Psoas muscle (tissue), 8 donors: Measurements from ENCODE around the gene ACTL6B. TPM values are rescaled to one million over a fixed set of nuclear protein-coding genes. Genes with fewer than 3 reads are reported as not detected.

Source experiments
- ATAC-seq, 4 donors: fragments of 200-7000 bp; cut with Tn5 transposase; one replicate each; pipeline ENCODE4 v1.9.1; 2020; ENCODE audit warnings: moderate library complexity in 3 of 4, mild to moderate bottlenecking in 2 of 4
- DNase-seq, 2 donors: peaks; one replicate each; pipeline ENCODE4 v3.0.0-alpha.2; 2020
- H3K27ac ChIP-seq: fragments of 200-600 bp; one replicate; pipeline ENCODE4 v1.8.0; 2022
- H3K27me3 ChIP-seq, 3 donors: fragments of 200-600 bp in 1 of 3; one replicate each; pipeline versions ENCODE4 v1.6.1 to v1.8.0; 2013 to 2022; ENCODE audit warnings: low read length in 2 of 3, mild to moderate bottlenecking in 2 of 3, moderate library complexity in 1 of 3; ENCODE audit not compliant: insufficient read depth in 3 of 3
- H3K36me3 ChIP-seq, 2 donors: fragments of 200-600 bp in 1 of 2; one replicate each; pipeline versions ENCODE4 v1.6.1 to v1.8.0; 2013 to 2022; ENCODE audit warnings: low read depth in 1 of 2, mild to moderate bottlenecking in 1 of 2, moderate library complexity in 1 of 2; ENCODE audit not compliant: insufficient read depth in 1 of 2
- H3K4me1 ChIP-seq: fragments of 200-600 bp; one replicate; pipeline ENCODE4 v1.8.0; 2022
- H3K4me3 ChIP-seq: fragments of 200-600 bp; one replicate; pipeline ENCODE4 v1.8.0; 2022; ENCODE audit warnings: mild to moderate bottlenecking
- H3K9me3 ChIP-seq: fragments of 200-600 bp; one replicate; pipeline ENCODE4 v1.8.0; 2022
- CTCF ChIP-seq: fragments of 200-600 bp; IDR thresholded peaks from one replicate; pipeline ENCODE4 v1.8.0; 2022; ENCODE audit warnings: antibody characterized with exemption
- WGBS, 3 donors: extraction: QIAGEN DNeasy Blood & Tissue Kit; methylation state at CpG; one replicate each; pipeline versions ENCODE4 v1.1.6 to v1.1.7; 2013; 5-methylcytosine and 5-hydroxymethylcytosine counted together
- intact Hi-C, 2 donors: fragments of 100-400 bp; cut with DNase I; formaldehyde crosslinking; loops; one replicate each; pipeline versions ENCODE4 v1.11.0 to v1.14.2; 2022
- polyA plus RNA-seq, 3 donors: library from polyadenylated mRNA; stranded (reverse); fragments of 200-250 nt; gene quantifications; one replicate each; pipeline ENCODE4 v1.2.3, GENCODE V29; 2013
- total RNA-seq, 4 donors: library from RNA; stranded (reverse); fragmentation: NEBNext Ultra II Directional in 2 of 4; extraction: Animal tissue kit (Norgen Biotek cat#: 25700) in 2 of 4; gene quantifications; one replicate each; pipeline versions ENCODE4 v1.2.1 to v1.2.4, GENCODE V29; 2021 to 2023
- donor health status: healthy with polysubstance abuse.
- donor health status: DM: no; HTN: no; CAD: no; lungs with moderate emphysema.
- donor health status: Bipolar disorder and iron deficiency.
- donor health status: healthy.
- donor health status: DM: yes; HTN: yes; CAD: no.
- donor health status: DM: no; HTN: no; CAD: no.
- donor health status: DM: no; HTN: no; CAD: no.
- donor health status: DM: yes; HTN: yes; CAD: no.

The ACTL6B gene
- total and polyA plus RNA-seq, 7 donors, result 0.03 TPM; not detected in 6

DNA sequence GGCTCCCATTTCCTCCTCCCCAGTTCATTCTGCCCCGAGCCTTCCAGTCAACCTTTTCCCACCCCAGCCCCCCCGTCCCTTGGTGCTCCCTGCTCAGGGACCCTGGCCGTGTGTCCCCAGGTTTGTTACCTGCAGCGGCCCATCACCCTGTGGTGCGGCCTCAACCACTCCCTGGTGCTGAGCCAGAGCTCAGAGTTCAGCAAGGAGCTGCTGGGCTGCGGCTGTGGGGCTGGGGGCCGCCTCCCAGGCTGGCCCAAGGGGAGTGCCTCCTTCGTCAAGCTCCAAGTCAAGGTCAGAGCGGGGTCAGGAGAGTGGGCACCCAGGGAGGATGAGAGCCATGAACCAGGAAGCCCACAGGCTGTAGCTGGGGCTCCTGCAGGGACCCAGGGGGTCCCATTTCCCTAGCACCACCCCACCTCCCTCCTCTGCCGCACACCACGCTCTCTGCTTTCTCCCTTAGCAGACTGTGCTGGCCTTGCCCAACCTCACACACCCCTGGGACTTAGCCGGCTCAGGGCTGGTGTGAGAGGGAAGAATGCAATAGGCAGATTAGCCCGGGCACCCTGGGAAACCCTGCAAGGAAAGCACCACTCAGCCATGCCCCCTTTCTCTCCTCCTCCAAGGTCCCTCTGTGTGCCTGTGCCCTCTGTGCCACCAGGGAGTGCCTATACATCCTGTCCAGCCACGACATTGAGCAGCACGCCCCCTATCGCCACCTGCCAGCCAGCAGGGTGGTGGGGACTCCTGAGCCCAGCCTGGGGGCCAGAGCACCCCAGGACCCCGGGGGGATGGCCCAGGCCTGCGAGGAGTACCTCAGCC lies 56.1 kb downstream of the ACTL6B start:
- Histone ChIP-seq H3K4me3 (no peak overlapping the region), H3K27ac (no peak overlapping the region), H3K4me1 (peaks cover 3% of the 10 kb centered on the region), H3K9me3 (no peaks in the 10 kb centered on the region), H3K36me3 (no peaks in the 10 kb centered on the region), H3K27me3 (peaks cover 0 to 8% (median 4%) of the 10 kb centered on the region in 3 donors)
- intact Hi-C loops, result no loop called here
- DNase-seq, result peak in 1 of 2 donors; percentile 75
- ATAC-seq, result no peak
- 64 to 78% (median 68%) methylated on average over 16 to 18 of the region's 18 CpGs for WGBS, 3 donors
- TF ChIP-seq CTCF, result no peak

DNA sequence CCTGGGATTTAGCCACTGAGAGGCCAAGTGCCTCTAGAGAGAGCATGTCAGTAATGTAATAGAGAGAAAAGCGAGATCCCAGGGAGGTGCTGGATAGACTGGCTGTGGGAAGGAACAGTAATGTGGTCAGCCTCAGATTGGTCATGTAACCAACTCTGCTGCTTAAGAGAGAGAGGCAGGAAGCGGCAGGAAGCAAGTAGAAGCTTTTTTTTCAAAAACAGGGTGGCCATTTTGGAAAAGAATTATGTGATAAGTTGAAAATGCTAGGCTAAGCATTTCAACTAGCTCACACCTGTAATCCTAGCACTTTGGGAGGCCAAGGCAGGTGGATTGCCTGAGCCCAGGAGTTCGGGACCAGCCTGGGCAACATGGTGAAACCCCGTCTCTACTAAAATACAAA lies 57.8 kb downstream of the ACTL6B start:
- Histone ChIP-seq H3K36me3 (no peaks in the 10 kb centered on the region), H3K4me1 (no peaks in the 10 kb centered on the region), H3K27me3 (peaks cover 0 to 8% (median 4%) of the 10 kb centered on the region in 3 donors), H3K9me3 (no peaks in the 10 kb centered on the region), H3K4me3 (no peak overlapping the region), H3K27ac (no peak overlapping the region)
- no peak for TF ChIP-seq CTCF
- 84 to 88% (median 86%) methylated on average over 4 of the region's 4 CpGs for WGBS, 3 donors
- no peak for DNase-seq
- intact Hi-C loops, result no loop called here
- ATAC-seq, result no peak

- H3K27me3 ChIP-seq, result peaks cover 0 to 1% (median 0%) of the 10 kb centered on the region in 3 donors
- no peak overlapping the region for H3K4me3 ChIP-seq
- H3K27ac ChIP-seq, result no peak overlapping the region
- ATAC-seq, result no peak
- intact Hi-C loops, result no loop called here
- no peaks in the 10 kb centered on the region for H3K36me3 ChIP-seq
- no peak for TF ChIP-seq CTCF
- H3K4me1 ChIP-seq, result no peaks in the 10 kb centered on the region
- H3K9me3 ChIP-seq, result no peaks in the 10 kb centered on the region
- 93 to 98% (median 95%) methylated on average over 7 of the region's 7 CpGs for WGBS, 3 donors
- DNase-seq, result no peak
These were observed 61.1 kb downstream of the ACTL6B start for GRCh38 chr7:100595188-100595587.

Other genes with a start within 250 kb of the ACTL6B start
- 1 to 10 TPM; 3.5 to 5.6 (median 3.7) TPM for gene ZCWPW1, start 227.7 kb downstream of the ACTL6B start, total RNA-seq
- gene ZCWPW1, start 227.7 kb downstream of the ACTL6B start, polyA plus RNA-seq, result 10 to 100 TPM in 1 of 3 donors, 1 to 10 TPM in 2; 5.5 to 13.2 (median 5.9) TPM
- gene MEPCE, start 226.6 kb downstream of the ACTL6B start, total RNA-seq, result 10 to 100 TPM; 27.2 to 41.5 (median 36.9) TPM
- gene MEPCE, start 226.6 kb downstream of the ACTL6B start, polyA plus RNA-seq, result 10 to 100 TPM; 28.7 to 40.5 (median 29.5) TPM
- gene PPP1R35, start 220.0 kb downstream of the ACTL6B start, total RNA-seq, result 10 to 100 TPM in 3 of 4 donors, 1 to 10 TPM in 1; 8.0 to 17.9 (median 13.0) TPM
- 10 to 100 TPM in 2 of 3 donors, 1 to 10 TPM in 1; 9.8 to 22.4 (median 12.8) TPM for gene PPP1R35, start 220.0 kb downstream of the ACTL6B start, polyA plus RNA-seq
- gene SPACDR, start 192.2 kb downstream of the ACTL6B start, total RNA-seq, result not detected
- gene SPACDR, start 192.2 kb downstream of the ACTL6B start, polyA plus RNA-seq, result under 1 TPM in 2 of 3 donors, not detected in 1; 0.17 to 0.25 TPM
- 10 to 100 TPM; 15.7 to 23.6 (median 17.6) TPM for gene TSC22D4, start 177.2 kb downstream of the ACTL6B start, total RNA-seq
- 10 to 100 TPM; 16.4 to 24.8 (median 16.7) TPM for gene TSC22D4, start 177.2 kb downstream of the ACTL6B start, polyA plus RNA-seq
- under 1 TPM; 0.08 to 0.32 (median 0.12) TPM for gene NYAP1, start 172.5 kb downstream of the ACTL6B start, total RNA-seq
- under 1 TPM; 0.12 to 0.23 (median 0.21) TPM for gene NYAP1, start 172.5 kb downstream of the ACTL6B start, polyA plus RNA-seq
- gene AGFG2, start 117.2 kb downstream of the ACTL6B start, total RNA-seq, result 10 to 100 TPM in 1 of 4 donors, 1 to 10 TPM in 3; 5.3 to 14.7 (median 8.0) TPM
- 10 to 100 TPM in 1 of 3 donors, 1 to 10 TPM in 2; 4.8 to 12.6 (median 8.9) TPM for gene AGFG2, start 117.2 kb downstream of the ACTL6B start, polyA plus RNA-seq
- gene SAP25, start 82.5 kb downstream of the ACTL6B start, total RNA-seq, result 1 to 10 TPM in 1 of 4 donors, under 1 TPM in 2, not detected in 1; 0.59 to 1.9 (median 0.59) TPM
- under 1 TPM in 2 of 3 donors, not detected in 1; 0.21 to 0.40 TPM for gene SAP25, start 82.5 kb downstream of the ACTL6B start, polyA plus RNA-seq
- 10 to 100 TPM; 32.5 to 41.5 (median 34.1) TPM for gene LRCH4, start 70.3 kb downstream of the ACTL6B start, total RNA-seq
- gene LRCH4, start 70.3 kb downstream of the ACTL6B start, polyA plus RNA-seq, result 10 to 100 TPM; 16.7 to 35.2 (median 28.5) TPM
- gene FBXO24, start 70.1 kb downstream of the ACTL6B start, total RNA-seq, result 1 to 10 TPM in 1 of 4 donors, under 1 TPM in 3; 0.13 to 1.1 (median 0.31) TPM
- under 1 TPM; 0.18 to 0.55 (median 0.23) TPM for gene FBXO24, start 70.1 kb downstream of the ACTL6B start, polyA plus RNA-seq
- gene PCOLCE, start 54.1 kb downstream of the ACTL6B start, total RNA-seq, result 10 to 100 TPM in 2 of 4 donors, 1 to 10 TPM in 2; 6.2 to 16.9 (median 9.7) TPM
- gene PCOLCE, start 54.1 kb downstream of the ACTL6B start, polyA plus RNA-seq, result 10 to 100 TPM in 1 of 3 donors, 1 to 10 TPM in 2; 4.2 to 11.5 (median 7.7) TPM
- gene MOSPD3, start 43.9 kb downstream of the ACTL6B start, total RNA-seq, result 1 to 10 TPM; 6.2 to 7.0 (median 6.4) TPM
- gene MOSPD3, start 43.9 kb downstream of the ACTL6B start, polyA plus RNA-seq, result 10 to 100 TPM in 1 of 3 donors, 1 to 10 TPM in 2; 7.7 to 11.3 (median 7.9) TPM
- gene TFR2, start 14.9 kb downstream of the ACTL6B start, total RNA-seq, result not detected
- gene TFR2, start 14.9 kb downstream of the ACTL6B start, polyA plus RNA-seq, result under 1 TPM in 2 of 3 donors, not detected in 1; 0.04 to 0.36 TPM
- 100 to 1,000 TPM in 3 of 4 donors, 10 to 100 TPM in 1; 87.1 to 130 (median 121) TPM for gene GNB2, start 17.3 kb upstream of the ACTL6B start, total RNA-seq
- gene GNB2, start 17.3 kb upstream of the ACTL6B start, polyA plus RNA-seq, result 100 to 1,000 TPM; 112 to 148 (median 117) TPM
- 10 to 100 TPM; 18.0 to 39.1 (median 23.9) TPM for gene GIGYF1, start 37.8 kb upstream of the ACTL6B start, total RNA-seq
- gene GIGYF1, start 37.8 kb upstream of the ACTL6B start, polyA plus RNA-seq, result 10 to 100 TPM in 2 of 3 donors, 1 to 10 TPM in 1; 9.9 to 16.1 (median 10.5) TPM
- 10 to 100 TPM; 28.4 to 44.4 (median 39.4) TPM for gene POP7, start 49.7 kb upstream of the ACTL6B start, total RNA-seq
- 100 to 1,000 TPM in 1 of 3 donors, 10 to 100 TPM in 2; 74.1 to 129 (median 86.0) TPM for gene POP7, start 49.7 kb upstream of the ACTL6B start, polyA plus RNA-seq
- not detected for gene EPO, start 64.0 kb upstream of the ACTL6B start, total RNA-seq
- not detected for gene EPO, start 64.0 kb upstream of the ACTL6B start, polyA plus RNA-seq
- not detected for gene ZAN, start 77.1 kb upstream of the ACTL6B start, total RNA-seq
- not detected for gene ZAN, start 77.1 kb upstream of the ACTL6B start, polyA plus RNA-seq
- gene EPHB4, start 171.1 kb upstream of the ACTL6B start, total RNA-seq, result 10 to 100 TPM; 10.3 to 13.9 (median 11.3) TPM
- 1 to 10 TPM; 5.1 to 9.2 (median 5.1) TPM for gene EPHB4, start 171.1 kb upstream of the ACTL6B start, polyA plus RNA-seq
- gene SLC12A9, start 196.3 kb upstream of the ACTL6B start, total RNA-seq, result 1 to 10 TPM; 2.9 to 4.7 (median 3.9) TPM
- gene SLC12A9, start 196.3 kb upstream of the ACTL6B start, polyA plus RNA-seq, result 1 to 10 TPM; 2.2 to 3.3 (median 2.5) TPM
- 1 to 10 TPM; 5.0 to 8.8 (median 6.8) TPM for gene TRIP6, start 210.9 kb upstream of the ACTL6B start, total RNA-seq
- gene TRIP6, start 210.9 kb upstream of the ACTL6B start, polyA plus RNA-seq, result 1 to 10 TPM; 4.3 to 7.1 (median 5.3) TPM
- gene SRRT, start 218.7 kb upstream of the ACTL6B start, total RNA-seq, result 10 to 100 TPM; 46.8 to 79.8 (median 61.0) TPM
- 10 to 100 TPM; 48.2 to 58.1 (median 51.2) TPM for gene SRRT, start 218.7 kb upstream of the ACTL6B start, polyA plus RNA-seq
- gene UFSP1, start 233.3 kb upstream of the ACTL6B start, total RNA-seq, result 1 to 10 TPM; 2.5 to 8.0 (median 6.0) TPM
- 1 to 10 TPM; 3.7 to 7.6 (median 4.3) TPM for gene UFSP1, start 233.3 kb upstream of the ACTL6B start, polyA plus RNA-seq
- gene ACHE, start 239.4 kb upstream of the ACTL6B start, total RNA-seq, result 10 to 100 TPM; 21.4 to 99.2 (median 36.8) TPM
- gene ACHE, start 239.4 kb upstream of the ACTL6B start, polyA plus RNA-seq, result 10 to 100 TPM; 10.7 to 23.8 (median 14.2) TPM